ENCODE measurements around the gene KLK3.

GRCh38 chr19:50909240-50910070, 54.7 kb downstream of the KLK3 start:
- no peak for TF ChIP-seq CTCF (IDR thresholded peaks at IDR 0.05; ENCODE audit: poor library complexity)
- no peak for TF ChIP-seq EZH2 (IDR thresholded peaks at IDR 0.05; ENCODE audit: borderline replicate concordance)

Data from hepatocyte (in vitro differentiated cells).